Omental fat pad (tissue), 4 donors: ENCODE data around the gene TMEM185A. TPM values are rescaled to one million over a fixed set of nuclear protein-coding genes. Genes with fewer than 3 reads are reported as not detected.
"Not testable (repeated sequence)": the region's sequence is repeated elsewhere in the genome, so short reads cannot be mapped to it uniquely, and the experiment has no call there.

Experiments
- ATAC-seq: fragments of 150-250 bp; one replicate; pipeline ENCODE4 v1.9.1; 2016; ENCODE audit warnings: mild to moderate bottlenecking, moderate library complexity; ENCODE audit not compliant: low FRiP score
- DNase-seq: peaks from one replicate; pipeline ENCODE4 v3.0.0-alpha.2; 2019; ENCODE audit warnings: low spot score
- total RNA-seq, 4 donors: library from RNA; depleted of rRNA; stranded (reverse); fragments of >200 nt; gene quantifications; one replicate each; pipeline ENCODE4 v1.1.0, GENCODE V29; 2016
- TF ChIP-seq, protein P1 (sequence below), 3 donors: fragments of 450-650 bp; IDR thresholded peaks; one replicate each; pipeline ENCODE4 v1.5.1; 2016 to 2017; ENCODE audit warnings: antibody characterized with exemption in 3 of 3, mild to moderate bottlenecking in 3 of 3, moderate library complexity in 2 of 3

The TMEM185A gene
- total RNA-seq, 4 donors from 2014 or later: 10.3 to 21.0 (median 16.3) TPM

DNA sequence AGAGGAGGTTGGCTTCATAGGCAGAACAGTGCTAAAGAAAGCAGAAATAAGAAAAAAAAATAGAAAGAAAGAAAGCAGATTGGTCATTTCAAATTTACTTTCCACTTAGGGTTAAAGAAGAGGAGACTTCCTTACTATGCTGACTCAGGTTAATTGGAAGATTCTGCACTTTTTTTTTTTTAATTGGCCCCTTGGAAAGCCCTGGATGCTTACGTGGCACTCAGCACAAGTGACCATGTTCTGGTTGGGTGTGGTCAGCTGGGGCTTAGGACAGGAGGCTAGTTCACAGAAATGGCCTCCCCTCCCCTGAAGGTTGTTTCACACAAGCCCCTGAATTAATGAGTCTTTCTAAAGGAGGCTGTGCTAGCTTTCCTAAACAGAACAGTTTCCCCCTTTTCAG is 58.8 kb downstream of the TMEM185A start:
- TF ChIP-seq, protein P1, sequence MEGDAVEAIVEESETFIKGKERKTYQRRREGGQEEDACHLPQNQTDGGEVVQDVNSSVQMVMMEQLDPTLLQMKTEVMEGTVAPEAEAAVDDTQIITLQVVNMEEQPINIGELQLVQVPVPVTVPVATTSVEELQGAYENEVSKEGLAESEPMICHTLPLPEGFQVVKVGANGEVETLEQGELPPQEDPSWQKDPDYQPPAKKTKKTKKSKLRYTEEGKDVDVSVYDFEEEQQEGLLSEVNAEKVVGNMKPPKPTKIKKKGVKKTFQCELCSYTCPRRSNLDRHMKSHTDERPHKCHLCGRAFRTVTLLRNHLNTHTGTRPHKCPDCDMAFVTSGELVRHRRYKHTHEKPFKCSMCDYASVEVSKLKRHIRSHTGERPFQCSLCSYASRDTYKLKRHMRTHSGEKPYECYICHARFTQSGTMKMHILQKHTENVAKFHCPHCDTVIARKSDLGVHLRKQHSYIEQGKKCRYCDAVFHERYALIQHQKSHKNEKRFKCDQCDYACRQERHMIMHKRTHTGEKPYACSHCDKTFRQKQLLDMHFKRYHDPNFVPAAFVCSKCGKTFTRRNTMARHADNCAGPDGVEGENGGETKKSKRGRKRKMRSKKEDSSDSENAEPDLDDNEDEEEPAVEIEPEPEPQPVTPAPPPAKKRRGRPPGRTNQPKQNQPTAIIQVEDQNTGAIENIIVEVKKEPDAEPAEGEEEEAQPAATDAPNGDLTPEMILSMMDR (IDR thresholded peaks at IDR 0.05): no peak
- no peak for DNase-seq
- no peak for ATAC-seq

DNA sequence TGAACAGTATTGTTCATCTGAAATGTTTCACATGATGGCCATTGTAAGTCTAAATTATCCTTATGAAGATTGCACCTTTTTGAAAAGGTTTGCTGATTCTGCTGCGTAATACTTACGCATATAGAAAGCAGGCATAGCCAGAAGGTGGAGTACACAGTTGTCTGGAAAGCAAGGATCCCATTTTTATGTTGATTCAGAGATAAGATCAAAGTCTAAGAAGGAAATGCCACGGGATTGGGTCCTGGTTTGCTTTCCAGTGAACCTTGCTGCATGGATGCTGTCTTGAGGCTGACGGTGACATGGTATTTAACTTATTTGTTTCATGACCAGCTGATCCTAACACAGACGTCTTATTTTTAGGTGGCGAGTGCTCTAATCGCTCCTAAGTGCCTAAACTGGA is 59.8 kb downstream of the TMEM185A start:
- ATAC-seq (no peak), DNase-seq (no peak)
- TF ChIP-seq, protein P1 (IDR thresholded peaks at IDR 0.05): no peak

DNA sequence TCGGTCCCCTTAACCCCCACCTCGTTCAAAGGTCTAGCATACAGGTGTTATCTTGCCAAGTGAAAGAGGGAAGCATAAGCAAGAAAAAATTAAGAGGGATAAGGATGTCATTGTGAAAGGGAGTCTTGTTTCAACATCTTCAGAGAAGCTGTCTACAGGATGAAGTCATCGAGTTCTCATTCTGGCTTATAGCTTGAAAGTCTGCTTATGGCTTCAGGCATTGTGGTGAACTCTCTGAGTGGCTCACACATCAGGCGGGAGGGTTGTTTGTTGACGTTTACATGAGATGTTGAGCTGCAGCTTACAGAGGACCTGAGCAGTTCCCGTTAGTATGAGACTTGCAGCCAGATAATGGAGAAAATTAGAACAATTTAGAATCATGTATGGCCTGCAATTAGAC is 60.9 kb downstream of the TMEM185A start:
- no peak for ATAC-seq
- TF ChIP-seq, protein P1 (IDR thresholded peaks at IDR 0.05): no peak
- no peak for DNase-seq

DNA sequence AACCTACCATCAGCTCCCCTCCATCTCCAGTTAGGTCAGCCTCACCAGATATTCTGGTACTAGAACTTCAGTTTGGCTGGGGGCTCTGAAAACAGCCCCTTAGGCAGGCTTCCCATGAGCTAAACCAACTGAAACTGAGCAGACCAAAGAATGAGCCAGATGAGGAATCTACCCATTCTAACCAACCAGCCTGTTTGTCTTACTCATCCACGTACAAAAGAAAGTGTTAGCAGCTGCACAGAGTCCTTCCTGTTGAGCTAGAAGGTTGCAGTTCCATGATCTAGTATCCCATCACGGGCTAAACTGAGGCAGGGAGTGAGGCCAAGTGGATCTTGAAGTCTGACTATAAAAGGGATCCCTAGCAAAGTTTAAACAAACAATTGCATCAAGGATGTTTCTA is 61.8 kb downstream of the TMEM185A start:
- ATAC-seq (no peak), DNase-seq (no peak)
- TF ChIP-seq, protein P1 (IDR thresholded peaks at IDR 0.05): no peak

DNA sequence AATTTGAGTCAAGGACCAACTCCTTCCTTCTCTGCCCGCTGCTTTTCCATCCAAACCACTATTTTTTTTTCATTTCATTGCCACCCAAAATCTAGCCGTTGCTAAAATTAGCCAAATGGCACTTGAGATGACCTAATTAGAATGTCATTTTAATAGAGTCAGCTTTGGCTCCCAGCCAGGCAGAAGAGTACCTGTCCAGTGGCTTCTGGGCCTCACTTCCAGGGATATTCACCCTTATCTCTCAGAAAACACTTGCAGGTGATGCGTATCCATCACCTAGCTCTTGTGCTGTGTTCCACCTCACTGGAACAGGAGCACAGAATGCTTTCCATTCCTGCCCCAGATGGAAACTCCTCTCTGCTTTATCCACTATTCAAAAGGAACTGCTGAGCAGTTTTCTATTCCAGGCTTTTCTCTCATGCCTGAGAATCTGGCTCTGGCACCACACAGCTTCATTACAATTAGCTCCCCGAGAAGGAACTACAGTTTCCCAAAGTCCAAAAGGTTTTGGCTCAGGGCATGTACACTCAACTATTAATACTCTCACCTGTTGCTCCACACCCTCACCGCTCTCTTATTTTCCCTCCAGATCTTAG is 62.8 kb downstream of the TMEM185A start:
- DNase-seq (no peak), ATAC-seq (no peak)
- TF ChIP-seq, protein P1 (IDR thresholded peaks at IDR 0.05): no peak

DNA sequence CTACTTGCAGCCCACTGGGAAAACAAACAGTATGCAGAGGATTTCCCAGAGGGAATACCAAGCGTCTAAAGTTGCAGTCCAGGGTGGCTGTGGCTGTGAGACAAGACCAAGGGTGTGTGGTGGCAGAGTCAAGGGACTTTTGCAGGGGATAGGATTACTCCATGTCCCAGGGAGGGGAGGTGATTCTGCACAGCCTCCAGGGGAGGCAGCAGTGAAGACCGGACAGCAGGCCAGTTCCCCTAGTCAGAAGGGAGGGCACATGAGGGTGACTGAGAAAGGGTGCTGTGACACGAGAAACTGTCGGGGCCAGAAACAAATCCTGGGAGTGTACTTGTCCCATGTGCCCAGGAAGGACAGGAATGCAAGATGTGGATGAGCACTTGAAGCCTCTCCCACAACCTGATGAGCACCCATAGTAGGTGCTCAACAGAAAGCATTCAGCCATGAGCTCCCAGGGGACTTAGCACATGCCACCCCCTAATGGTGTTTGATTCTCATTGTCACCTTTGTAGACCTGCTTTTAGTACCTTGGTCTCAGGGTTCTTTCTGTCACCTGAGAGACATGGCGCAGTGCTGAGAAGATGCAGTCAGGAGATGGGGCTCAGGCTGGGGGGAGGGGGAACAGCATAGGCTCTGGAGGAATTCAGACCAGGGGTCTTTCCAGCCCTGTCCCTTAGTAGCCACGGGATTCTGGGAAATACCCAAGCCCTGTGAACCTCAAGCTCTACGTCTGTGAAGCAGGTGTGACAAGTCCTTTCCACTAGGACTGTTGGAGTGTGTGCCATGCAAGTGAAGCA is 63.8 kb downstream of the TMEM185A start:
- no peak for DNase-seq
- no peak for ATAC-seq
- TF ChIP-seq, protein P1 (IDR thresholded peaks at IDR 0.05): no peak

DNA sequence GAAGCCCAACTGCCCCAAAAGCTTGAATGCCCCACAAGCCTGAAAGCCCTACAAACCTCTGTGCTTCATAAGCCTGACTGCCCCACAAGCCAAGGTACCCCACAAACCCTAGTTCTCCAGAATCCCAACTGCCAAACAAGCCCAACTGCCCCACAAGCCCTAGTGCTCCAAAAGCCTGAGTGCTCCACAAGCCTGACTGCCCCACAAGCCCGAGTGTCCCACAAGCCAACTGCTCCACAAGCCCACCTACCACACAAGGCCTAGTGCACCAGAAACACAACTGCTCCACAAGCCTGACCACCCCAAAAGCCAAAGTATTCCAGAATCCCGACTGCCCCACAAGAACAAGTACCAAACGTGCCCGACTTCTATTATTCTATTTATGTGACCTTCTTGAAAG is 68.2 kb downstream of the TMEM185A start:
- TF ChIP-seq, protein P1 (IDR thresholded peaks at IDR 0.05): no peak
- DNase-seq (no peak), ATAC-seq (no peak)

DNA sequence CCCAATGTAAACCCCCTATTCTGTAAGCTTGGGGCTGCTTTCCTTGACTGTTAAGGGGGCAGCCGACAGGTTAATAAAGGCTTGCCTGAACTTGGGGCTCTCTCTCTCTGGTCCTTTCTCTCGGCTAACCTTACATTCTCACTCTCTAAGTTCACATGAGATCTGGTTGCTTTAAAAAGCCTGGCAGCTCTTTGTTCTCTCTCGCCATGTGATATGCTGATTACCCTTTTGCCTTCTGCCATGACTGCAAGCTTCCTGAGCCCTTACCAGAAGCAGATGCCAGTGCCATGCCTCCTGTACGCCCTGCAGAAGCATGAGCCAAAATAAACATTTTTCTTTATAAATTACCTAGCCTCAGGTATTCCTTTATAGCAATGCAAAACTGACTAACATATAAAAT is 76.3 kb downstream of the TMEM185A start:
- not testable (repeated sequence) for DNase-seq, ATAC-seq

DNA sequence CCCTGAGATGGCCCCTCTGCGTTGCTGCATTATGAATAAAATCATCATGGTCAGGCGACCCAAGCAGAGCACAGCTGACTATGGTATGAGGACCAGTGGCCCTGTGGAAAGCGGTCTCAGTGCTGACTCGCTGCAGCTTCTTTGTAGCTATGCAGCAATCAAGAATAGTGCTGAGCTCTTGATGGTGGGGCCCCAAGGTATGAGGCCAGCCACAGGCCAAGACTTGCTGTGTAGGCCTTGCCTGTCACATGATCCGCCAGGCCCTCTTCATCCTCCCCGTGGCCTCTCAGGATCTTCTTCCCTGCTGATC is 79.7 kb downstream of the TMEM185A start:
- ATAC-seq, DNase-seq: not testable (repeated sequence)

DNA sequence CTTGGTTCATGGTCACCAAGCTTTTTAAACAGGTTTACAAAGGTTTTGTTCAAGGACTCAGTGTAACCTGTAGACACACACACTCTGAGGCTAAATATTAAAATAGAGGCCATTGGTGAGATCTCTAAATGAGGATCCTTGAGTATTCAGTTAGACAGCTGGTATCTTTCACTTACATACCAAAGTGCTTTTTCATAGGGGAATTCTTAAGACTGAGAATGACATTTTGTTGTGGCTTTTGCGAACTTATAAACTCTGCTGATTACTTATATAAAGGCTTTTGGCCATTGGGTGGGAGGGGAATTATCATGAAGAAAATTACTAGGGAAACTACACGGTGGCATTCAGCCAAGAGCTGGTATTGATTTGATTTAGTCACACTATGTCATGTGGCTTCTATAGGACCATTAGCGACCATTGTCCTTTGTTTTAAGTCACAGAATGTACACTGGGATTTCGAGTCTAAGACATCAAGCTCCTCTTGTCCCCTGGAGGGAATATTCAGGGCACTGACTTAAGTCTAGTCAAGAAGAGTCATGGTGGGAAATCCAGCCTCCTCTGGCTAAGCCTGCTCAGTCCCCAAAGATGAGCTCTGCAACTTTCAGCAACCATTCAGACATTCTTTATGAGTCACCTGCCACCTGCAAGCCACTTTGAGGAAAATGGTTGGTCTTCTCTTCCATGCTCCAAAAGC is 80.2 kb downstream of the TMEM185A start:
- not testable (repeated sequence) for DNase-seq

More for the DNA sequence above, 80.2 kb downstream of the TMEM185A start:
- ATAC-seq: not testable (repeated sequence)
